A673 (cell line): Measurements from ENCODE around the gene LCE4A. TPM values are rescaled to one million over a fixed set of nuclear protein-coding genes. Genes with fewer than 3 reads are reported as not detected.

Source experiments
- BruUV-seq: library from RNA; stranded (reverse); fragments of 400-500 nt; replicated peaks from 2 replicates; lab custom pipeline; 2021; lab: Mats Ljungman, UMichigan
- CTCF ChIA-PET: fragments of 300-600 bp; sonication (Branson Sonifier 250); formaldehyde crosslinking; loops from one replicate; lab custom pipeline; 2022; ENCODE audit warnings: antibody characterized with exemption; lab: Charles Lee
- POLR2A ChIA-PET: fragments of 300-600 bp; sonication (Branson Sonifier 250); formaldehyde crosslinking; loops from one replicate; lab custom pipeline; 2022; ENCODE audit warnings: antibody characterized with exemption; ENCODE audit not compliant: low non-redundant PET; lab: Charles Lee
- DNase-seq: peaks from one replicate; pipeline ENCODE4 v3.0.0-alpha.2; 2015; ENCODE audit warnings: low spot score
- H3K27ac ChIP-seq: fragments of 200-600 bp; sonication (generic); 2 replicates; pipeline ENCODE4 v1.5.1; 2016; ENCODE audit warnings: mixed run types, low read depth, mild to moderate bottlenecking, mixed read lengths, antibody characterized with exemption, low read length; ENCODE audit not compliant: poor library complexity, severe bottlenecking
- H3K27me3 ChIP-seq: fragments of 200-600 bp; sonication (generic); replicated peaks from 2 replicates; pipeline ENCODE4 v1.6.1; 2017; ENCODE audit warnings: mixed run types, low read depth, mild to moderate bottlenecking, mixed read lengths, antibody characterized with exemption, low read length; ENCODE audit not compliant: insufficient read depth, poor library complexity
- H3K36me3 ChIP-seq: fragments of 200-600 bp; sonication (generic); 2 replicates; pipeline ENCODE4 v1.6.1; 2016; ENCODE audit warnings: mixed run types, mild to moderate bottlenecking, mixed read lengths, antibody characterized with exemption, low read length; ENCODE audit not compliant: insufficient read depth, poor library complexity, severe bottlenecking
- H3K4me1 ChIP-seq: fragments of 200-600 bp; sonication (generic); 2 replicates; pipeline ENCODE4 v1.6.1; 2017; ENCODE audit warnings: mixed run types, mild to moderate bottlenecking, mixed read lengths, antibody characterized with exemption, low read length; ENCODE audit not compliant: insufficient read depth, poor library complexity, severe bottlenecking
- H3K4me3 ChIP-seq: fragments of 200-600 bp; sonication (generic); 2 replicates; pipeline ENCODE4 v1.5.1; 2016; ENCODE audit warnings: low read depth, mixed run types, mild to moderate bottlenecking, mixed read lengths, low read length; ENCODE audit not compliant: poor library complexity, severe bottlenecking
- H3K9me3 ChIP-seq: fragments of 200-600 bp; sonication (generic); 2 replicates; pipeline ENCODE4 v1.6.1; 2016; ENCODE audit warnings: mixed run types, low read depth, mild to moderate bottlenecking, mixed read lengths, antibody characterized with exemption, low read length; ENCODE audit not compliant: poor library complexity, severe bottlenecking
- CTCF ChIP-seq: fragments of 300-800, 200-600 bp; sonication (generic); conservative IDR thresholded peaks from 2 replicates; pipeline ENCODE4 v1.5.1; 2017; ENCODE audit warnings: low read depth, mild to moderate bottlenecking, antibody characterized with exemption, low read length, moderate library complexity, mixed read lengths
- EZH2 ChIP-seq: fragments of 200-600 bp; sonication (generic); IDR thresholded peaks from 2 replicates; pipeline ENCODE4 v1.6.1; 2017; ENCODE audit warnings: borderline replicate concordance, low read depth, mild to moderate bottlenecking, mixed read lengths, antibody characterized with exemption, low read length; ENCODE audit not compliant: poor library complexity, severe bottlenecking
- intact Hi-C: fragments of 100-400 bp; cut with micrococcal nuclease; formaldehyde crosslinking; loops from one replicate; pipeline ENCODE4 v1.10.0; 2022; ENCODE audit not compliant: unreplicated experiment
- total RNA-seq: library from RNA; stranded (reverse); gene quantifications from 2 replicates; pipeline ENCODE4 v1.2.3, GENCODE V29; 2021

The LCE4A gene
- total RNA-seq, 1 experiment from 2014 or later, result not detected

- Histone ChIP-seq H3K4me3 (no peak overlapping the region), H3K9me3 (no peaks in the 10 kb centered on the region), H3K36me3 (no peaks in the 10 kb centered on the region), H3K27me3 (peaks cover 9% of the 10 kb centered on the region), H3K4me1 (no peaks in the 10 kb centered on the region), H3K27ac (no peak overlapping the region)
- CTCF ChIA-PET, result no interaction called here
- no peak for DNase-seq
- TF ChIP-seq EZH2 (no peak), CTCF (no peak)
- intact Hi-C loops, result no loop called here
- BruUV-seq, result no TSS peak
- POLR2A ChIA-PET, result no interaction called here
Observed at GRCh38 chr1:152743371-152744145, 35.6 kb downstream of the LCE4A start.

DNA sequence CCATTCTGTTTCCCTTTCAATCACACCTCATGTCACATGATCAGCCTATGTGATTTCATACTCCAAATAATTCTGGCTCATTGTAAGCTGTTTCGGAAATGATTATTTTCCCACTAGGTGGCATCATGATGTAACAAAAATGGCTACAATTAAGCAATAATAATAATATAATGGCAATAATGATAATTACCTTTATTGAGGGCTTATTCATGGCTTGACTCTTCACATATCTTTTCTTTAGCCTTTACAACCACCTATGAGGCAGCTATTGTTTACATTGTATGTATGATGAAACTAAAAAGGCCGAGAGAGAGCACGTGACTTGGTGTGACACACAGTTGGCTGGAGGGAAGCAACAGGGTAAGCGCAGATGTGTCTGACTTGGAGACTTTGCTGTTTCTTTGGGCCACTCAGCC, 37.3 kb downstream of the LCE4A start:
- no peaks in the 10 kb centered on the region for H3K36me3 ChIP-seq
- TF ChIP-seq EZH2, result no peak
- peak; percentile 45; the same call in 1 of the 2 replicates for TF ChIP-seq CTCF
- no peaks in the 10 kb centered on the region for H3K4me1 ChIP-seq
- POLR2A ChIA-PET, result no interaction called here
- H3K27me3 ChIP-seq, result peaks cover 11% of the 10 kb centered on the region
- intact Hi-C loops, result no loop called here
- CTCF ChIA-PET, result no interaction called here
- no peak overlapping the region for H3K4me3 ChIP-seq
- DNase-seq, result peak; percentile 14
- no peaks in the 10 kb centered on the region for H3K9me3 ChIP-seq
- no TSS peak for BruUV-seq
- no peak overlapping the region for H3K27ac ChIP-seq

DNA sequence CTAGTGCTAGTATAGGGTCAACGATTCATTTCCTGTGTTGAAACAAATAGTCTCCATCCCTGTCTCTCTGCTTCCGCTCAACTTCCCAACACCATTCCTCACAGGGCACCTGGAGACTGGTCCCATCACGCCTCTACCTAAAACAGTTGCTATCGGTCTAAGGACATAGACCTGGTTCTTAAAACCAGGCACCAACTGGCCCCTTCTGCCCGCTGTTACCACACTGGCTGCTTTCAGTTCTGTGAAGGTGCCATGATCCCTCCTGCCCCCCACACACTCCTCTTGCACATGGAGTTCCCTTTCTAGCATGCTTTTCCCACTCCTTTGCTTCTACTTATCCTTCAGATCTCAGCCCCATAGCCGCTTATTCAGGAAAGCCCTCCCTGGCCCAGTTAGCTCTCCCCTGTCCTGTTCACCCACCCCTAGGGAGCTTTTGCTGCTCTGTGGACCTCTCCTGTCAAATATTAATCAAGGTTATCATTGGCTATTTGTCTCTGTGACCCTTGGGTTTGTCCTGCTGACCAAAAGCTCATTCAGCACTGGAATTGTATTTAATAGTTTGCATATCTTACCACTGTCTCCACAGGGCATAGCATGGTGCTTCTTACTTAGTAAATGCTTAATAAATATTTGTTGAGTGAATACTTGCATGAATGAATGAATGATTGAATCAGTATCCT, 37.9 kb downstream of the LCE4A start:
- BruUV-seq, result no TSS peak
- Histone ChIP-seq H3K27ac (no peak overlapping the region), H3K4me1 (no peaks in the 10 kb centered on the region), H3K4me3 (no peak overlapping the region), H3K36me3 (no peaks in the 10 kb centered on the region), H3K27me3 (peaks cover 12% of the 10 kb centered on the region), H3K9me3 (no peaks in the 10 kb centered on the region)
- intact Hi-C loops, result no loop called here
- TF ChIP-seq CTCF (no peak), EZH2 (no peak)
- POLR2A ChIA-PET, result no interaction called here
- CTCF ChIA-PET, result no interaction called here
- no peak for DNase-seq
